Erythroblast (primary cell): Measurements from ENCODE around the gene HPDL.
A peak's percentile ranks its signal among the peaks of the same experiment; 100 is the strongest.
"Not testable (repeated sequence)": the region's sequence is repeated elsewhere in the genome, so short reads cannot be mapped to it uniquely, and the experiment has no call there.

Source experiments
- DNase-seq, 2 experiments: peaks; one replicate each; lab custom pipeline; 2025; lab: John Stamatoyannopoulos, UW
- GATA1 ChIP-seq: IDR thresholded peaks from 2 replicates; pipeline ENCODE4 v1.6.1; 2011; ENCODE audit warnings: low read depth, mild to moderate bottlenecking, control low read depth, low read length, moderate library complexity
- POLR2A ChIP-seq: IDR thresholded peaks from 2 replicates; pipeline ENCODE4 v1.6.1; 2011; ENCODE audit warnings: mild to moderate bottlenecking, low read length

Gene HPDL

GRCh38 chr1:45348966-45349677, 22.4 kb downstream of the HPDL start:
- peak in 1 of 2 experiments; percentile 20 for DNase-seq
- TF ChIP-seq GATA1 (no peak), POLR2A (no peak)

- DNase-seq = no peak
- TF ChIP-seq POLR2A = no peak
- no peak for TF ChIP-seq GATA1
Observed at GRCh38 chr1:45351508-45351907, 24.8 kb downstream of the HPDL start.

- TF ChIP-seq GATA1 (no peak), POLR2A (no peak)
- no peak for DNase-seq
Observed at GRCh38 chr1:45353685-45354084, 27.0 kb downstream of the HPDL start.

- no peak for DNase-seq
- TF ChIP-seq GATA1 (no peak), POLR2A (no peak)
Observed at GRCh38 chr1:45354838-45355237, 28.1 kb downstream of the HPDL start.

- TF ChIP-seq GATA1 = no peak
- no peak for TF ChIP-seq POLR2A
- DNase-seq = no peak
Observed at GRCh38 chr1:45355683-45356082, 29.0 kb downstream of the HPDL start.

GRCh38 chr1:45356186-45356585, 29.5 kb downstream of the HPDL start:
- DNase-seq = no peak
- TF ChIP-seq GATA1 = no peak
- no peak for TF ChIP-seq POLR2A

- TF ChIP-seq POLR2A = no peak
- TF ChIP-seq GATA1 = no peak
- DNase-seq = peak; percentile 70 to 78
Observed at GRCh38 chr1:45359882-45360513, 33.3 kb downstream of the HPDL start.

- DNase-seq = not testable (repeated sequence)
Observed at GRCh38 chr1:45360981-45361380, 34.3 kb downstream of the HPDL start.

- no peak for DNase-seq
- TF ChIP-seq POLR2A (no peak), GATA1 (no peak)
Observed at GRCh38 chr1:45364294-45364693, 37.6 kb downstream of the HPDL start.

GRCh38 chr1:45365051-45365450, 38.4 kb downstream of the HPDL start:
- TF ChIP-seq GATA1 = no peak
- no peak for TF ChIP-seq POLR2A
- no peak for DNase-seq

GRCh38 chr1:45370575-45370974, 43.9 kb downstream of the HPDL start:
- TF ChIP-seq POLR2A (no peak), GATA1 (no peak)
- DNase-seq = no peak

GRCh38 chr1:45373573-45373972, 46.9 kb downstream of the HPDL start:
- no peak for DNase-seq
- TF ChIP-seq GATA1 (no peak), POLR2A (no peak)

GRCh38 chr1:45375104-45376090, 48.7 kb downstream of the HPDL start:
- TF ChIP-seq POLR2A = no peak
- no peak for TF ChIP-seq GATA1
- peak; percentile 10 to 22 for DNase-seq

- no peak for TF ChIP-seq GATA1
- no peak for TF ChIP-seq POLR2A
- DNase-seq = no peak
Observed at GRCh38 chr1:45378184-45378583, 51.5 kb downstream of the HPDL start.
